H1 (cell line): ENCODE data around the gene SLC2A10. TPM values are rescaled to one million over a fixed set of nuclear protein-coding genes. Genes with fewer than 3 reads are reported as not detected.

Experiments
- CTCF ChIA-PET: fragments of 300-600 bp; sonication (Branson Sonifier 250); formaldehyde crosslinking; loops from one replicate; lab custom pipeline; 2021; ENCODE audit not compliant: partially characterized antibody; lab: Charles Lee
- POLR2A ChIA-PET: fragments of 300-600 bp; sonication (Branson Sonifier 250); formaldehyde crosslinking; loops from one replicate; lab custom pipeline; 2021; ENCODE audit warnings: inconsistent platforms; ENCODE audit not compliant: partially characterized antibody; lab: Charles Lee
- DNase-seq, 2 experiments: peaks; one replicate each; pipeline versions ENCODE4 v3.0.0 to v3.0.0-alpha.2; 2010 to 2022; ENCODE audit warnings: low spot score in 2 of 2, low read depth in 1 of 2, mixed read lengths in 1 of 2
- FAIRE-seq: peaks from 2 replicates; lab custom pipeline; 2011; peaks lifted over from hg19 to GRCh38; lab: Jason Lieb, UNC
- H2AFZ ChIP-seq: 2 replicates; pipeline ENCODE4 v1.8.1; 2012; ENCODE audit warnings: low read length, inconsistent platforms
- H2AK5ac ChIP-seq: 2 replicates; pipeline ENCODE4 v1.6.1; 2013; ENCODE audit warnings: low read depth, low read length
- H2BK120ac ChIP-seq: replicated peaks from 2 replicates; pipeline ENCODE3; 2013; ENCODE audit warnings: low read depth, low read length, inconsistent platforms
- H2BK12ac ChIP-seq: 2 replicates; pipeline ENCODE4 v1.6.1; 2013; ENCODE audit warnings: low read depth, low read length
- H2BK15ac ChIP-seq: 2 replicates; pipeline ENCODE4 v1.6.1; 2013; ENCODE audit warnings: low read length
- H2BK20ac ChIP-seq: 2 replicates; pipeline ENCODE4 v1.6.1; 2013; ENCODE audit warnings: low read length
- H2BK5ac ChIP-seq: 2 replicates; pipeline ENCODE4 v1.6.1; 2013; ENCODE audit warnings: low read depth, low read length
- H3K14ac ChIP-seq: 2 replicates; pipeline ENCODE4 v1.6.1; 2013; ENCODE audit warnings: inconsistent platforms; ENCODE audit not compliant: insufficient read length
- H3K18ac ChIP-seq: 2 replicates; pipeline ENCODE4 v1.6.1; 2013; ENCODE audit warnings: low read length; ENCODE audit errors: extremely low read depth
- H3K23ac ChIP-seq: 2 replicates; pipeline ENCODE4 v1.6.1; 2013; ENCODE audit warnings: inconsistent platforms; ENCODE audit not compliant: insufficient read length
- H3K23me2 ChIP-seq: 2 replicates; pipeline ENCODE4 v1.6.1; 2013; ENCODE audit warnings: low read depth, low read length
- H3K27ac ChIP-seq: 2 replicates; pipeline ENCODE4 v1.6.1; 2011; ENCODE audit warnings: low read depth, low read length, inconsistent platforms
- H3K27me3 ChIP-seq, 4 experiments: replicated peaks in 1 of 4; 1 replicate in 1 of 4; 2 replicates in 3 of 4; pipeline versions ENCODE4 v1.6.1 to v1.8.1; 2011 to 2013; ENCODE audit warnings: low read length in 3 of 4, mild to moderate bottlenecking in 3 of 4, inconsistent platforms in 2 of 4, mixed read lengths in 2 of 4, moderate library complexity in 1 of 4; ENCODE audit not compliant: control insufficient read depth in 3 of 4, insufficient read depth in 3 of 4; ENCODE audit errors: extremely low read depth in 1 of 4
- H3K36me3 ChIP-seq, 4 experiments: 2 replicates each; pipeline versions ENCODE4 v1.6.1 to v1.8.1; 2011 to 2013; ENCODE audit warnings: mild to moderate bottlenecking in 4 of 4, low read length in 3 of 4, moderate library complexity in 2 of 4, control low read depth in 1 of 4, inconsistent platforms in 1 of 4; ENCODE audit not compliant: insufficient read depth in 4 of 4, control insufficient read depth in 2 of 4
- H3K4ac ChIP-seq: replicated peaks from 2 replicates; pipeline ENCODE3; 2013; ENCODE audit warnings: low read length, low read depth, mixed read lengths, inconsistent platforms; ENCODE audit not compliant: insufficient read length
- H3K4me1 ChIP-seq, 4 experiments: replicated peaks in 1 of 4; 1 replicate in 1 of 4; 2 replicates in 3 of 4; pipeline versions ENCODE4 v1.6.1 to v1.8.1; 2011 to 2013; ENCODE audit warnings: low read length in 3 of 4, inconsistent platforms in 2 of 4, mixed read lengths in 1 of 4; ENCODE audit not compliant: insufficient read depth in 4 of 4, control insufficient read depth in 3 of 4
- H3K4me2 ChIP-seq, 2 experiments: 2 replicates each; pipeline versions ENCODE4 v1.6.1 to v1.8.1; 2011 to 2013; ENCODE audit warnings: low read depth in 2 of 2, low read length in 2 of 2, control low read depth in 1 of 2, inconsistent platforms in 1 of 2, mild to moderate bottlenecking in 1 of 2; ENCODE audit not compliant: insufficient read depth in 1 of 2
- H3K4me3 ChIP-seq, 4 experiments: fragments of 200-600, 300-600 bp in 1 of 4; sonication (generic), shearing (Covaris generic), sonication (Bioruptor Twin) in 1 of 4; 2 replicates each; pipeline versions ENCODE4 v1.5.1 to v1.8.1; 2011 to 2016; ENCODE audit warnings: low read length in 4 of 4, low read depth in 3 of 4, control low read depth in 2 of 4, inconsistent platforms in 2 of 4, mild to moderate bottlenecking in 2 of 4, mixed read lengths in 1 of 4, moderate library complexity in 1 of 4; ENCODE audit not compliant: insufficient read depth in 2 of 4; ENCODE audit errors: extremely low read depth in 1 of 4
- H3K56ac ChIP-seq: replicated peaks from 2 replicates; pipeline ENCODE3; 2013; ENCODE audit warnings: low read depth, mild to moderate bottlenecking, mixed read lengths, low read length, inconsistent platforms; ENCODE audit not compliant: insufficient read length
- H3K79me1 ChIP-seq: 2 replicates; pipeline ENCODE4 v1.6.1; 2013; ENCODE audit warnings: low read depth, low read length, control low read depth
- H3K79me2 ChIP-seq, 2 experiments: 2 replicates each; pipeline versions ENCODE4 v1.6.1 to v1.8.1; 2012 to 2013; ENCODE audit warnings: low read length in 2 of 2, mild to moderate bottlenecking in 2 of 2, inconsistent platforms in 1 of 2; ENCODE audit not compliant: insufficient read depth in 2 of 2, control insufficient read depth in 1 of 2
- H3K9ac ChIP-seq, 4 experiments: replicated peaks in 1 of 4; 1 replicate in 1 of 4; 2 replicates in 3 of 4; pipeline versions ENCODE4 v1.6.1 to v1.8.1; 2011 to 2013; ENCODE audit warnings: low read depth in 3 of 4, low read length in 3 of 4, control low read depth in 2 of 4, mild to moderate bottlenecking in 2 of 4, moderate library complexity in 2 of 4, inconsistent platforms in 1 of 4; ENCODE audit errors: extremely low read depth in 1 of 4
- H3K9me3 ChIP-seq, 2 experiments: 2 replicates each; pipeline versions ENCODE4 v1.6.1 to v1.8.1; 2012 to 2013; ENCODE audit warnings: mild to moderate bottlenecking in 2 of 2, moderate library complexity in 2 of 2, control low read depth in 1 of 2, inconsistent platforms in 1 of 2, low read depth in 1 of 2, low read length in 1 of 2, mixed read lengths in 1 of 2; ENCODE audit not compliant: insufficient read depth in 2 of 2
- H4K20me1 ChIP-seq, 2 experiments: replicated peaks in 1 of 2; 2 replicates each; pipeline versions ENCODE3 to v1.8.1; 2011 to 2013; ENCODE audit warnings: inconsistent platforms in 2 of 2, low read length in 2 of 2, mild to moderate bottlenecking in 1 of 2; ENCODE audit not compliant: insufficient read depth in 2 of 2, control insufficient read depth in 1 of 2
- H4K5ac ChIP-seq: 2 replicates; pipeline ENCODE4 v1.6.1; 2013; ENCODE audit warnings: low read length, low read depth, mixed read lengths, inconsistent platforms; ENCODE audit not compliant: insufficient read length
- H4K8ac ChIP-seq: 2 replicates; pipeline ENCODE4 v1.8.0; 2013; ENCODE audit warnings: mild to moderate bottlenecking, moderate library complexity, low read length, inconsistent platforms; ENCODE audit not compliant: insufficient read depth; ENCODE audit errors: extremely low read depth
- H4K91ac ChIP-seq: replicated peaks from 2 replicates; pipeline ENCODE3; 2013; ENCODE audit warnings: low read length, mixed read lengths, inconsistent platforms; ENCODE audit not compliant: insufficient read length
- ATF3 ChIP-seq: IDR thresholded peaks from 2 replicates; pipeline ENCODE4 v1.6.1; 2011; ENCODE audit warnings: low read depth, mild to moderate bottlenecking, low read length; ENCODE audit not compliant: insufficient read depth
- BCL11A ChIP-seq, 2 experiments: IDR thresholded peaks; one replicate each; pipeline ENCODE4 v1.6.1; 2011; ENCODE audit warnings: low read depth in 2 of 2, low read length in 2 of 2, mild to moderate bottlenecking in 2 of 2
- BRCA1 ChIP-seq: IDR thresholded peaks from 2 replicates; pipeline ENCODE4 v1.6.1; 2012; ENCODE audit warnings: low read depth, low read length, improper control_type of control experiment
- KDM5A ChIP-seq: fragments of 200-600 bp; IDR thresholded peaks from 2 replicates; pipeline ENCODE4 v1.7.1; 2012; ENCODE audit warnings: mild to moderate bottlenecking, low read length, inconsistent platforms, mixed read lengths
- SIN3A ChIP-seq, 2 experiments: IDR thresholded peaks in 1 of 2; conservative IDR thresholded peaks in 1 of 2; 2 replicates each; pipeline ENCODE4 v1.6.1; 2011 to 2012; ENCODE audit warnings: low read length in 2 of 2, improper control_type of control experiment in 1 of 2, low read depth in 1 of 2, mild to moderate bottlenecking in 1 of 2
- SP2 ChIP-seq: IDR thresholded peaks from 2 replicates; pipeline ENCODE4 v1.6.1; 2012; ENCODE audit warnings: mild to moderate bottlenecking, low read length, inconsistent platforms
- TAF1 ChIP-seq: IDR thresholded peaks from 2 replicates; pipeline ENCODE4 v1.6.1; 2011; ENCODE audit warnings: mild to moderate bottlenecking, low read depth, low read length
- YY1 ChIP-seq: IDR thresholded peaks from 2 replicates; pipeline ENCODE4 v1.6.1; 2011; ENCODE audit warnings: low read depth, mild to moderate bottlenecking, low read length
- WGBS, 2 experiments: shearing (Covaris generic) in 1 of 2; methylation state at CpG; one replicate each; pipeline versions ENCODE4 v1.1.6 to v1.1.7; 2013 to 2015; ENCODE audit warnings: low lambda C conversion rate in 2 of 2, mixed read lengths in 2 of 2, inconsistent platforms in 1 of 2, low coverage in 1 of 2, missing lambda C conversion rate in 1 of 2; ENCODE audit not compliant: insufficient replicate concordance in 2 of 2, insufficient coverage in 1 of 2, insufficient read length in 1 of 2; ENCODE audit errors: extremely low coverage in 1 of 2, missing lambda C conversion rate in 1 of 2; 5-methylcytosine and 5-hydroxymethylcytosine counted together
- polyA plus RNA-seq, 7 experiments: library from polyadenylated mRNA; depleted of rRNA in 3 of 7; stranded (reverse) in 5 of 7; unstranded in 2 of 7; fragments of >200 nt in 5 of 7; fragments of 200-250 nt in 2 of 7; gene quantifications; 1 replicate in 5 of 7; 2 replicates in 1 of 7; 4 replicates in 1 of 7; pipeline versions ENCODE4 v1.2.1 to v1.2.3, GENCODE V29; 2011 to 2013; ENCODE audit warnings: missing spikeins in 2 of 7, mixed read lengths in 2 of 7
- total RNA-seq: library from RNA; stranded (reverse); fragmentation: NEBNext Ultra II Directional; extraction: Animal tissue kit (Norgen Biotek cat#: 25700); gene quantifications from 2 replicates; pipeline ENCODE4 v1.2.1, GENCODE V29; 2021

Gene SLC2A10
- total and polyA plus RNA-seq, 2 of the 8 experiments (the other 6 are each of a cell fraction or from before 2014, with no cell fraction given): 9.0 to 9.7 TPM

- DNase-seq: no peak
- no peak overlapping the region for H3K23ac ChIP-seq
- H2AK5ac ChIP-seq: no peak overlapping the region
- ChIA-PET POLR2A (interaction anchor here (1.1 kb wide), 2 partner anchors 20 to 24 kb away, joined by 3 read pairs; no protein-coding TSS in a partner anchor), CTCF (interaction anchor here (1.0 to 2.3 kb wide), 3 partner anchors 9 to 157 kb away, joined by 3 to 9 read pairs (median 4); no protein-coding TSS in a partner anchor)
- no peaks in the 10 kb centered on the region for H3K23me2 ChIP-seq
- H4K8ac ChIP-seq: no peak overlapping the region
- H2BK12ac ChIP-seq: no peak overlapping the region
- peaks cover 0 to 26% of the 10 kb centered on the region in 2 experiments; a peak in 2 of 4 replicates for H3K79me2 ChIP-seq
- H3K4me3 ChIP-seq: no peak overlapping the region
- H3K14ac ChIP-seq: no peak overlapping the region
- no peak overlapping the region for H3K9ac ChIP-seq
- H3K18ac ChIP-seq: no peak overlapping the region
- FAIRE-seq: no peak
- H3K36me3 ChIP-seq: peaks cover 0 to 17% (median 0%) of the 10 kb centered on the region in 4 experiments; a peak in 4 of 8 replicates
- no peak overlapping the region for H4K5ac ChIP-seq
- no peak overlapping the region for H3K56ac ChIP-seq
- H2BK5ac ChIP-seq: no peak overlapping the region
- TF ChIP-seq KDM5A: no peak
- TF ChIP-seq ATF3: no peak
- no peak for TF ChIP-seq YY1
- TF ChIP-seq TAF1: no peak
- TF ChIP-seq SP2: no peak
- no peak for TF ChIP-seq SIN3A (conservative IDR thresholded peaks at IDR 0.05 in 1 of 2, IDR thresholded peaks at IDR 0.05 in 1 of 2; ENCODE audit: low read depth in 1 of 2, low read length in 2 of 2)
- TF ChIP-seq BRCA1: no peak
- TF ChIP-seq BCL11A (IDR thresholded peaks at IDR 0.05; ENCODE audit: low read depth in 2 of 2, low read length in 2 of 2): no peak
- H2BK120ac ChIP-seq: no peak overlapping the region
- H4K91ac ChIP-seq: no peak overlapping the region
- peaks cover 0 to 3% of the 10 kb centered on the region in 2 experiments for H4K20me1 ChIP-seq
- peaks cover 0 to 4% of the 10 kb centered on the region in 2 experiments; a peak in 1 of 4 replicates for H3K9me3 ChIP-seq
- peaks cover 2% of the 10 kb centered on the region; the same call in 1 of the 2 replicates for H3K79me1 ChIP-seq
- no peak overlapping the region for H3K27ac ChIP-seq
- H3K4ac ChIP-seq: no peak overlapping the region
- no peak overlapping the region for H2AFZ ChIP-seq
- no peak overlapping the region for H2BK15ac ChIP-seq
- WGBS, 2 experiments: 94% methylated on average over 5 of the region's 5 CpGs; no CpG with 5 or more reads in 1 of the 2 experiments
- no peak overlapping the region for H2BK20ac ChIP-seq
- H3K4me1 ChIP-seq: peaks cover 9 to 22% (median 14%) of the 10 kb centered on the region in 4 experiments
- no peaks in the 10 kb centered on the region for H3K27me3 ChIP-seq
- no peak overlapping the region for H3K4me2 ChIP-seq
Measured at GRCh38 chr20:46677608-46678007, 31.8 kb upstream of the SLC2A10 start.
